AG04450 (cell line): ENCODE measurements around the gene MRPL32. TPM values are rescaled to one million over a fixed set of nuclear protein-coding genes. Genes with fewer than 3 reads are reported as not detected.
"Not testable (repeated sequence)": the region's sequence is repeated elsewhere in the genome, so short reads cannot be mapped to it uniquely, and the experiment has no call there.

Experiments
- CTCF ChIA-PET: fragments of 300-600, 350-600 bp; formaldehyde crosslinking; extraction: SDS; loops from one replicate; lab custom pipeline; 2022; ENCODE audit warnings: antibody characterized with exemption, inconsistent platforms; lab: Charles Lee
- POLR2A ChIA-PET: fragments of 350-600 bp; formaldehyde crosslinking; extraction: SDS; loops from one replicate; lab custom pipeline; 2021; ENCODE audit warnings: antibody characterized with exemption, inconsistent platforms; lab: Yijun Ruan, JAX
- DNase-seq: peaks from one replicate; pipeline ENCODE4 v3.0.0-alpha.2; 2011; ENCODE audit warnings: low read depth, low spot score
- H3K27ac ChIP-seq: one replicate; pipeline ENCODE4 v1.5.1; 2012; ENCODE audit warnings: low read depth, low read length, control low read depth
- H3K27me3 ChIP-seq: one replicate; pipeline ENCODE4 v1.6.0; 2012; ENCODE audit warnings: low read length; ENCODE audit not compliant: control insufficient read depth, insufficient read depth
- H3K4me3 ChIP-seq: 2 replicates; pipeline ENCODE4 v1.5.1; 2011; ENCODE audit warnings: mild to moderate bottlenecking, low read depth, low read length, control low read depth
- H3K9me3 ChIP-seq: 2 replicates; pipeline ENCODE4 v1.5.1; 2012; ENCODE audit warnings: low read length; ENCODE audit not compliant: control insufficient read depth, insufficient read depth
- polyA minus RNA-seq: library from RNA; depleted of rRNA, polyadenylated mRNA; stranded (reverse); fragments of >200 nt; gene quantifications from 2 replicates; pipeline ENCODE4 v1.2.3, GENCODE V29; 2011; rRNA and poly(A)+ RNA removed
- polyA plus RNA-seq: library from polyadenylated mRNA; depleted of rRNA; stranded (reverse); fragments of >200 nt; gene quantifications from 2 replicates; pipeline ENCODE4 v1.2.3, GENCODE V29; 2011; rRNA removed
- TF ChIP-seq, protein P1 (sequence below): IDR thresholded peaks from 2 replicates; pipeline ENCODE4 v1.5.1; 2011; ENCODE audit warnings: low read depth, low read length, control low read depth, inconsistent platforms

Gene MRPL32
- polyA plus RNA-seq (51.6 and 68.5 TPM in 2 replicates), polyA minus RNA-seq (8.2 and 15.1 TPM in 2 replicates)

DNA sequence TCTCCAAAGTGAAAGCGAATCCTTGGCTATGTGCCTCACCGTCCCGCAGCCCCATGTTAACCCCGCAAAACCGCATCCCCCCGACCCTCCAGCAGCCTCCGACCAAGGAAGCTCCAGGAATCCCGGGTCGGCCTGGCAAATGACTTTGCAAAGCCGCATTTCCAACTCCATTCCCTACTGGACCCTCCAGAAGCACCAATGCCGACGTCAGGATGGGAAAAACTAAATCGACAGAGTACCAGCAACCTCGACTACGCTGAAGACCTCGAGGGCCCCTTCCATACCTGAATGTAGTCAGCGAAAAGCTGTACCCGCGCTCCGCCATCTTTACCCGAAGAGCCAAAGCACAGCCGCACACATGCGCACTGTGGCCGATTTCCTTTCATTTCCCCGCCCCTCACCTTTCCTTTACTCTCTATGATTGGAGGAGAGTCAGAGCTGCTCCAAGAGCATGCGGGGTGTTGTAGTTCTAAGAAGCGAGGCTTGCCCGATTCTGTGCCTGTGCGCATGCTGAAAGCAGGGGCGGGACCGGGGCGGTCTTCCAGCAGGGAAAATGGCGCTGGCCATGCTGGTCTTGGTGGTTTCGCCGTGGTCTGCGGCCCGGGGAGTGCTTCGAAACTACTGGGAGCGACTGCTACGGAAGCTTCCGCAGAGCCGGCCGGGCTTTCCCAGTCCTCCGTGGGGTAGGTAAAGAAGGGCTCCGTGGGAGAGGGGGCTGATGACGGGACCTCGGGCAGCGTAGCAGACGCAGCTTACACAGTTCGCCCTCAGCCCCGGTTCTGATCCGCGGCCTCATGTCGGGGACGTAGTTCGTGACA, at the start of gene MRPL32, which contains the start of gene PSMA2:
Gene MRPL32, plus strand, starts transcription at position 543 of the 818 bp plus-strand sequence. Its CDS starts 11 bp downstream, at position 554.
Gene PSMA2, minus strand, starts transcription at position 341 of the 818 bp plus-strand sequence. Its CDS starts 16 bp downstream, at position 325.
- TF ChIP-seq, protein P1, sequence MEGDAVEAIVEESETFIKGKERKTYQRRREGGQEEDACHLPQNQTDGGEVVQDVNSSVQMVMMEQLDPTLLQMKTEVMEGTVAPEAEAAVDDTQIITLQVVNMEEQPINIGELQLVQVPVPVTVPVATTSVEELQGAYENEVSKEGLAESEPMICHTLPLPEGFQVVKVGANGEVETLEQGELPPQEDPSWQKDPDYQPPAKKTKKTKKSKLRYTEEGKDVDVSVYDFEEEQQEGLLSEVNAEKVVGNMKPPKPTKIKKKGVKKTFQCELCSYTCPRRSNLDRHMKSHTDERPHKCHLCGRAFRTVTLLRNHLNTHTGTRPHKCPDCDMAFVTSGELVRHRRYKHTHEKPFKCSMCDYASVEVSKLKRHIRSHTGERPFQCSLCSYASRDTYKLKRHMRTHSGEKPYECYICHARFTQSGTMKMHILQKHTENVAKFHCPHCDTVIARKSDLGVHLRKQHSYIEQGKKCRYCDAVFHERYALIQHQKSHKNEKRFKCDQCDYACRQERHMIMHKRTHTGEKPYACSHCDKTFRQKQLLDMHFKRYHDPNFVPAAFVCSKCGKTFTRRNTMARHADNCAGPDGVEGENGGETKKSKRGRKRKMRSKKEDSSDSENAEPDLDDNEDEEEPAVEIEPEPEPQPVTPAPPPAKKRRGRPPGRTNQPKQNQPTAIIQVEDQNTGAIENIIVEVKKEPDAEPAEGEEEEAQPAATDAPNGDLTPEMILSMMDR = no peak
- peak; percentile 93 for DNase-seq
- CTCF ChIA-PET = interaction anchor here (0.7 to 2.7 kb wide), 11 partner anchors 9 to 991 kb away, joined by 3 to 22 read pairs (median 6); partner anchors contain the start of gene STK17A
- POLR2A ChIA-PET = interaction anchor here (0.6 to 1.7 kb wide), 8 partner anchors 9 to 936 kb away, joined by 3 to 10 read pairs (median 4); partner anchors contain the start of genes C7orf25 and COA1
- Histone ChIP-seq H3K27ac (peak within 1 kb of the TSS; percentile 76), H3K9me3 (no peaks in the 10 kb centered on the region), H3K4me3 (peak within 1 kb of the TSS; percentile 93), H3K27me3 (no peaks in the 10 kb centered on the region)

DNA sequence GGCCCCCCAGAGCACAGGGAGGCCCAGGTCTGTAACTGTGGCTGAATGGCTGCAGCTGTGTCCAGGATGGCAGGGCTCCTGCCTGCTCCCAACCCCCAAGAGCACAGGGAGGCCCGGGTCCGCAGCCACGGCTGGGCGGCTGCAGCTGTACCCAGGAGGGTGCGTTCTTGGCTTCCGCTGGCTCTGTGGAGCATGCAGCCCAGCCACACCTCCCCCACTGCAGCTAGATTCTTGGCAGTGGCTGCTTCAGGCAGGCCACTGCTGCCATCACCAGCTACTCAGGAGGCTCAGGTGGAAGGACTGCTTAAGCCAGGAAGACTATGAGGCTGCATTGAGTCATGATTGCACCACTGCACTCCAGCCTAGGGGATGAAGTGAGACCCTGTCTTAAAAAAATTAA, 48.2 kb upstream of the MRPL32 start:
- Histone ChIP-seq H3K9me3 (no peaks in the 10 kb centered on the region; the same call in 1 of the 2 replicates), H3K27me3 (peaks cover 17% of the 10 kb centered on the region), H3K27ac (no peak overlapping the region), H3K4me3 (no peak overlapping the region)
- DNase-seq = no peak
- ChIA-PET POLR2A (no interaction called here), CTCF (no interaction called here)
- TF ChIP-seq, protein P1 = no peak

DNA sequence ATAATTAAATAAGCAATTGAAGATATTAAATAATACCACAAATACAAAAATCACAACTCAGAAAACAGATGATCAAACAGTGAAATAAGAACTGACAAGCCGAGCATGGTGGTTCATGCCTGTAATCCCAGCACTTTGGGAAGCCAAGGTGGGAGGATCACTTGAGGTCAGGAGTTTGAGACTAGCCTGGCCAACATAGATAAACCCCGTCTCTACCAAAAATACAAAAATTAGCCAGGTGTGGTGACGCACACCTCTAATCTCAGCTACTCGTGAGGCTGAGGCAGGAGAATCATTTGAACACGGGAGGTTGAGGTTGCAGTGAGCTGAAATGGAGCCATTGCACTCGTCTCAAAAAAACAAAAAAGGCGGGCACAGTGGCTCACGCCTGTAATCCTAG, 47.0 kb upstream of the MRPL32 start:
- CTCF ChIA-PET = interaction anchor here (0.6 to 0.7 kb wide), 2 partner anchors 176 to 653 kb away, joined by 3 read pairs; no protein-coding TSS in a partner anchor
- POLR2A ChIA-PET, DNase-seq, H3K9me3 ChIP-seq, H3K27ac ChIP-seq, H3K4me3 ChIP-seq: not testable (repeated sequence)
- peaks cover 17% of the 10 kb centered on the region for H3K27me3 ChIP-seq

DNA sequence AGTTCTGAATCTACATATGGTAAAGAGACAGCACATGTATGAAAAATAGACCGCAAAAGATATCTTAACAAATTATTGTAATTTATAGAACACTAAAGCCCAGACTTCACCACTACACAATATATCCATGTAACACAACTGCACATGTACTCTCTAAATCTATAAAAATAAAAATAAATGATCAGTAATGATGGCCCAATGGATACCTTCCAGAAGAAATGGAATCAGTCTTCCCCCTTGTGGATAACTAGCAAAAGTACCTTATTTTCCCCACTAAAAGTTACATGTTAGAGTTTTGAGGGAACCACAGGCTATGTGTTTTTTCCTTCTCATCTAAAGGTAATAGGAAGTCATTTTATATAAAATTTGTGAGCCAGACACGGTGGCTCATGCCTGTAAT, 46.0 kb upstream of the MRPL32 start:
- CTCF ChIA-PET = interaction anchor here (1.0 to 2.0 kb wide), 4 partner anchors 9 to 945 kb away, joined by 3 to 14 read pairs (median 7); no protein-coding TSS in a partner anchor
- Histone ChIP-seq H3K27me3 (peaks cover 17% of the 10 kb centered on the region), H3K27ac (no peak overlapping the region), H3K4me3 (no peak overlapping the region), H3K9me3 (no peaks in the 10 kb centered on the region; the same call in 1 of the 2 replicates)
- TF ChIP-seq, protein P1 = peak; percentile 56
- POLR2A ChIA-PET = no interaction called here
- no peak for DNase-seq

DNA sequence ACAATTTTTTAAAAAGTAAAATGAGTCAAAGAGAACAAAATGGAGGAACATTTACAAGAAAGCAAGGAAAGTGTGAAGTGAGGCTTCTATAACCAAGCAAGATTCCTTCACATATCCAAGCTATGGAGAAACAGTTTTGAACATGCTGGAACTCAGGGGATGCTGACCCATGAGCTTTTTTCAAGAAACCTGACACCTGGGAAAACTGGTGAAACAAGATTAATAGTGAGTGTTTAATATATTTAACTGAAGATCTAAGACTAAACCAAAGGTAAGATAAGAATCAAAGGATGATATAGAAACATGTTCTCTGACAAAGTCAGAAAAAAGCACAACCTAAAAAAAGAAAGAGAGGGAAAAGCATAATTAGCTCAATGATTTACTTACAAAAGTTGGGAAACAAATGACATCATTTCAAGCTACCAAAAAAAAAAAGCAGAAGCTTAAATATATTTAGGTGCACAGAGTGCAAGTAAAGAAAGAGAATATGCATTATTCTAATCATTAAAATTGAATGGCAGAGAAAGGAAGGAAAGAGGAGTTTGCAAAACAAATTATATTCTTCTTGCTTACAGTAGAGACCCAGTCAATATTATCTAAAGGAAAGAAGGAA, 45.2 kb upstream of the MRPL32 start:
- CTCF ChIA-PET = interaction anchor here (0.6 to 2.0 kb wide), 8 partner anchors 10 to 946 kb away, joined by 3 to 14 read pairs (median 4); no protein-coding TSS in a partner anchor

More for the DNA sequence above, 45.2 kb upstream of the MRPL32 start:
- peaks cover 13% of the 10 kb centered on the region for H3K27me3 ChIP-seq
- H3K9me3 ChIP-seq = no peaks in the 10 kb centered on the region; the same call in 1 of the 2 replicates
- TF ChIP-seq, protein P1 = no peak
- POLR2A ChIA-PET = no interaction called here
- no peak for DNase-seq
- no peak overlapping the region for H3K27ac ChIP-seq
- H3K4me3 ChIP-seq = no peak overlapping the region
